Measurements from ENCODE around the gene SLC35E2B. TPM values are rescaled to one million over a fixed set of nuclear protein-coding genes. Genes with fewer than 3 reads are reported as not detected.

Gene SLC35E2B
- total RNA-seq, 4 donors from 2014 or later = 38.2 to 67.8 (median 46.1) TPM

DNA sequence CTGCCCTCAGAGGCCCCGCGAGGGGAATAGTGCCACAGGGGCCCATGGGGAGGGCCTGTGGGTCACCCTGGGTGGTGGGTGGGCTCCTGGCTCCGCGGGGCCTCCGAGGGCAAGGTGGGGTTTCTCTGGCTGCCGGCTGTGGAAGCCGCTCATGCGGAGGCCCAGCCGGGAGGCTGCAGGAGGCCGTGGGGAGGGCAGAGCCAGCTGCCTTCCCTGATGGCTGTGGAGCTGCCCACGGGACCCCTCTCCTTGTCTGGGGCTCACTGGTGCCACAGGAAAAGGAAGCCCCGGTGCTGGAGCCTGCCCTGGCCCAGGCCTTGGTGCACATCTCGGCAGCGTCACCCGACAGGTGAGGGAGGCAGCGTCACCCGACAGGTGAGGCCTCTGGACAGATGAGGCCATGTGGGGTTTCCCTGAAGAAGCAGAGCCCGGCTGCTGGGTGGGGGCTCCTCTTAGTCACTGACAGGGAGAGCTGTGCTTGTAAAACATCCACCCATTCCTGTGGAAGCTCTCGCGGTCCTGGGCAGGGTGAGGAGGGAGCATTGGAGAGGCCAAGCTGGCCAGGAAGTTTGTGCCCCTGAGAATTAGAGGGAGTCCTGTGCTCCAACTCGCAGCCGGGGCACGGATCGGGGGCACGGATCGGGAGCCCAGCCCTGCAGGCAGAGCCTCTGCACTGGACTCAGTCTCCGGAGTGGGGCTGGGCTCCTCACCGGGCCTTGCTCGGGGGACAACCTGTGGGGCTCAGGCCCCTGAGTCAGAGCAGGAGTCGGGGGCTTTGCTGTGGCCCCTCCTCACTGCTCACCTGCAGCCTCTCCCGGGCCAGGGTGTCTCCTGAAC lies 71.2 kb downstream of the SLC35E2B start:
- no peaks in the 10 kb centered on the region for H3K9me3 ChIP-seq
- peaks cover 0 to 78% (median 0%) of the 10 kb centered on the region in 3 donors for H3K36me3 ChIP-seq

GRCh38 chr1:1620433-1621139 lies 72.0 kb downstream of the SLC35E2B start:
- Histone ChIP-seq H3K27me3 (no peaks in the 10 kb centered on the region), H3K27ac (no peak overlapping the region), H3K4me1 (peaks cover 0 to 30% (median 13%) of the 10 kb centered on the region in 4 donors), H3K4me3 (no peak overlapping the region), H3K36me3 (peaks cover 0 to 70% (median 0%) of the 10 kb centered on the region in 3 donors), H3K9me3 (no peaks in the 10 kb centered on the region)
- TF ChIP-seq, protein P1, sequence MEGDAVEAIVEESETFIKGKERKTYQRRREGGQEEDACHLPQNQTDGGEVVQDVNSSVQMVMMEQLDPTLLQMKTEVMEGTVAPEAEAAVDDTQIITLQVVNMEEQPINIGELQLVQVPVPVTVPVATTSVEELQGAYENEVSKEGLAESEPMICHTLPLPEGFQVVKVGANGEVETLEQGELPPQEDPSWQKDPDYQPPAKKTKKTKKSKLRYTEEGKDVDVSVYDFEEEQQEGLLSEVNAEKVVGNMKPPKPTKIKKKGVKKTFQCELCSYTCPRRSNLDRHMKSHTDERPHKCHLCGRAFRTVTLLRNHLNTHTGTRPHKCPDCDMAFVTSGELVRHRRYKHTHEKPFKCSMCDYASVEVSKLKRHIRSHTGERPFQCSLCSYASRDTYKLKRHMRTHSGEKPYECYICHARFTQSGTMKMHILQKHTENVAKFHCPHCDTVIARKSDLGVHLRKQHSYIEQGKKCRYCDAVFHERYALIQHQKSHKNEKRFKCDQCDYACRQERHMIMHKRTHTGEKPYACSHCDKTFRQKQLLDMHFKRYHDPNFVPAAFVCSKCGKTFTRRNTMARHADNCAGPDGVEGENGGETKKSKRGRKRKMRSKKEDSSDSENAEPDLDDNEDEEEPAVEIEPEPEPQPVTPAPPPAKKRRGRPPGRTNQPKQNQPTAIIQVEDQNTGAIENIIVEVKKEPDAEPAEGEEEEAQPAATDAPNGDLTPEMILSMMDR (IDR thresholded peaks at IDR 0.05) = no peak
- TF ChIP-seq POLR2A (IDR thresholded peaks at IDR 0.05) (no peak), EP300 (IDR thresholded peaks at IDR 0.05) (no peak)
- DNase-seq (ENCODE audit: low spot score in 2 of 2) = no peak
- 76 to 81% methylated on average over 5 to 16 of the region's 16 CpGs for WGBS, 2 donors

More for the DNA sequence above, 71.2 kb downstream of the SLC35E2B start:
- H3K4me3 ChIP-seq = no peak overlapping the region
- no peak overlapping the region for H3K27ac ChIP-seq
- H3K4me1 ChIP-seq = peaks cover 0 to 27% (median 11%) of the 10 kb centered on the region in 4 donors
- no peaks in the 10 kb centered on the region for H3K27me3 ChIP-seq
- TF ChIP-seq EP300 (IDR thresholded peaks at IDR 0.05) (no peak), POLR2A (IDR thresholded peaks at IDR 0.05) (no peak)
- TF ChIP-seq, protein P1 (IDR thresholded peaks at IDR 0.05) = no peak
- WGBS, 2 donors = 79 to 83% methylated on average over 24 to 31 of the region's 31 CpGs
- no peak for DNase-seq (ENCODE audit: low spot score in 2 of 2)

GRCh38 chr1:1619917-1620361 lies 72.7 kb downstream of the SLC35E2B start:
- H3K36me3 ChIP-seq = peaks cover 0 to 63% (median 0%) of the 10 kb centered on the region in 3 donors
- H3K27me3 ChIP-seq = no peaks in the 10 kb centered on the region
- H3K4me3 ChIP-seq = no peak overlapping the region
- WGBS, 2 donors = 68 to 76% methylated on average over 5 to 14 of the region's 14 CpGs
- no peaks in the 10 kb centered on the region for H3K9me3 ChIP-seq
- DNase-seq (ENCODE audit: low spot score in 2 of 2) = no peak
- peaks cover 0 to 30% (median 13%) of the 10 kb centered on the region in 4 donors for H3K4me1 ChIP-seq
- TF ChIP-seq, protein P1 (IDR thresholded peaks at IDR 0.05) = no peak
- TF ChIP-seq POLR2A (IDR thresholded peaks at IDR 0.05) (no peak), EP300 (IDR thresholded peaks at IDR 0.05) (no peak)
- H3K27ac ChIP-seq = no peak overlapping the region

GRCh38 chr1:1618396-1619068 lies 74.1 kb downstream of the SLC35E2B start:
- no peak overlapping the region for H3K27ac ChIP-seq
- H3K4me1 ChIP-seq = peaks cover 0 to 44% (median 25%) of the 10 kb centered on the region in 4 donors
- no peaks in the 10 kb centered on the region for H3K27me3 ChIP-seq
- DNase-seq (ENCODE audit: low spot score in 2 of 2) = no peak
- TF ChIP-seq, protein P1 (IDR thresholded peaks at IDR 0.05) = no peak
- TF ChIP-seq POLR2A (IDR thresholded peaks at IDR 0.05) (no peak), EP300 (IDR thresholded peaks at IDR 0.05) (no peak)
- H3K9me3 ChIP-seq = no peaks in the 10 kb centered on the region
- H3K36me3 ChIP-seq = peaks cover 0 to 49% (median 0%) of the 10 kb centered on the region in 3 donors
- 95 to 98% methylated on average over 8 to 9 of the region's 9 CpGs for WGBS, 2 donors
- H3K4me3 ChIP-seq = no peak overlapping the region
